Aorta (tissue), 4 donors: ENCODE data around the gene TTBK2. TPM values are rescaled to one million over a fixed set of nuclear protein-coding genes. Genes with fewer than 3 reads are reported as not detected.

Source experiments
- polyA plus RNA-seq, 2 donors: library from polyadenylated mRNA; stranded (reverse); fragments of 200-250 nt; gene quantifications; one replicate each; pipeline ENCODE4 v1.2.3, GENCODE V29; 2013
- total RNA-seq, 2 donors: library from RNA; stranded (reverse); fragmentation: NEBNext Ultra II Directional; extraction: Animal tissue kit (Norgen Biotek cat#: 25700); gene quantifications; one replicate each; pipeline ENCODE4 v1.2.1, GENCODE V29; 2021
- donor health status: healthy with polysubstance abuse.
- donor health status: Bipolar disorder and iron deficiency.
- donor health status: DM: no; HTN: no; CAD: no.
- donor health status: DM: yes; HTN: yes; CAD: no.

TTBK2 gene
- total and polyA plus RNA-seq, 4 donors: 7.2 to 37.6 (median 22.8) TPM

Other genes starting within 250 kb of the TTBK2 start
- 10 to 100 TPM in 1 of 2 donors, 1 to 10 TPM in 1; 9.0 to 18.6 TPM for gene CDAN1, start 183.7 kb downstream of the TTBK2 start, total RNA-seq
- gene CDAN1, start 183.7 kb downstream of the TTBK2 start, polyA plus RNA-seq: 10 to 100 TPM in 1 of 2 donors, 1 to 10 TPM in 1; 2.8 to 24.6 TPM
- 10 to 100 TPM; 40.6 to 43.7 TPM for gene UBR1, start 185.3 kb upstream of the TTBK2 start, total RNA-seq
- gene UBR1, start 185.3 kb upstream of the TTBK2 start, polyA plus RNA-seq: 1 to 10 TPM; 4.0 to 9.3 TPM
- gene TMEM62, start 212.8 kb upstream of the TTBK2 start, total RNA-seq: 10 to 100 TPM; 24.1 to 24.5 TPM
- gene TMEM62, start 212.8 kb upstream of the TTBK2 start, polyA plus RNA-seq: 10 to 100 TPM; 13.8 to 28.9 TPM